Endometrial microvascular endothelial cells (primary cell): Measurements from ENCODE around the gene ABCD2. TPM values are rescaled to one million over a fixed set of nuclear protein-coding genes. Genes with fewer than 3 reads are reported as not detected.
"Not testable (repeated sequence)": the region's sequence is repeated elsewhere in the genome, so short reads cannot be mapped to it uniquely, and the experiment has no call there.

Source experiments
- in situ Hi-C: cut with HindIII; loops from 2 replicates; pipeline ENCODE4 v1.10.0; 2017; ENCODE audit warnings: low sequenced_read_pairs, low pct_unique_long_range_greater_than_20kb; ENCODE audit errors: inconsistent ontology term
- total RNA-seq: library from RNA; depleted of rRNA; stranded (reverse); fragments of >200 nt; gene quantifications from one replicate; pipeline ENCODE4 v1.2.3, GENCODE V29; 2015; ENCODE audit errors: inconsistent ontology term

ABCD2 gene
- total RNA-seq, 1 donor from 2014 or later, result not detected

- in situ Hi-C loops, result no loop called here
Observed at GRCh38 chr12:39616666-39617065, 2.9 kb downstream of the ABCD2 start.

GRCh38 chr12:39616251-39616650 lies 3.4 kb downstream of the ABCD2 start:
- in situ Hi-C loops, result no loop called here

GRCh38 chr12:39613525-39613924 lies 6.1 kb downstream of the ABCD2 start:
- in situ Hi-C loops, result no loop called here

- in situ Hi-C loops, result no loop called here
Observed at GRCh38 chr12:39612250-39612649, 7.4 kb downstream of the ABCD2 start.

GRCh38 chr12:39611818-39612217 lies 7.8 kb downstream of the ABCD2 start:
- in situ Hi-C loops, result no loop called here

- in situ Hi-C loops, result no loop called here
Observed at GRCh38 chr12:39610436-39611025, 9.1 kb downstream of the ABCD2 start.

- in situ Hi-C loops, result no loop called here
Observed at GRCh38 chr12:39606712-39607423, 12.7 kb downstream of the ABCD2 start.

- in situ Hi-C loops, result no loop called here
Observed at GRCh38 chr12:39605996-39606395, 13.6 kb downstream of the ABCD2 start.

- in situ Hi-C loops, result no loop called here
Observed at GRCh38 chr12:39605501-39605900, 14.1 kb downstream of the ABCD2 start.

GRCh38 chr12:39603065-39603464 lies 16.5 kb downstream of the ABCD2 start:
- in situ Hi-C loops, result no loop called here

GRCh38 chr12:39601951-39602350 lies 17.7 kb downstream of the ABCD2 start:
- in situ Hi-C loops, result not testable (repeated sequence)

GRCh38 chr12:39595928-39596327 lies 23.7 kb downstream of the ABCD2 start:
- in situ Hi-C loops, result no loop called here

GRCh38 chr12:39592295-39592694 lies 27.3 kb downstream of the ABCD2 start:
- in situ Hi-C loops, result no loop called here

- in situ Hi-C loops, result no loop called here
Observed at GRCh38 chr12:39588348-39588747, 31.3 kb downstream of the ABCD2 start.

- in situ Hi-C loops, result no loop called here
Observed at GRCh38 chr12:39587225-39587624, 32.4 kb downstream of the ABCD2 start.

- in situ Hi-C loops, result no loop called here
Observed at GRCh38 chr12:39586816-39587215, 32.8 kb downstream of the ABCD2 start.

GRCh38 chr12:39581592-39581991 lies 38.0 kb downstream of the ABCD2 start:
- in situ Hi-C loops, result no loop called here

GRCh38 chr12:39575498-39575875 lies 44.1 kb downstream of the ABCD2 start:
- in situ Hi-C loops, result no loop called here

- in situ Hi-C loops, result no loop called here
Observed at GRCh38 chr12:39574785-39575497, 44.7 kb downstream of the ABCD2 start.

GRCh38 chr12:39574378-39574777 lies 45.2 kb downstream of the ABCD2 start:
- in situ Hi-C loops, result no loop called here
